Thoracic aorta (tissue), 2 donors: ENCODE measurements around the gene DCDC2. TPM values are rescaled to one million over a fixed set of nuclear protein-coding genes. Genes with fewer than 3 reads are reported as not detected.

ENCODE experiments used
- ATAC-seq: fragments of 150-250 bp; one replicate; pipeline ENCODE4 v1.8.0; 2017; ENCODE audit warnings: low read depth; ENCODE audit not compliant: insufficient number of reproducible peaks, low FRiP score
- DNase-seq: peaks from one replicate; pipeline ENCODE4 v3.0.0-alpha.2; 2020; ENCODE audit warnings: low spot score
- H3K27ac ChIP-seq, 2 donors: fragments of 200-600 bp; sonication (generic); 1 replicate in 1 of 2; 2 replicates in 1 of 2; pipeline ENCODE4 v1.5.1; 2016; ENCODE audit warnings: mild to moderate bottlenecking in 2 of 2, moderate library complexity in 2 of 2
- H3K27me3 ChIP-seq: fragments of 200-600 bp; sonication (generic); replicated peaks from 2 replicates; pipeline ENCODE4 v1.6.0; 2016; ENCODE audit warnings: mild to moderate bottlenecking; ENCODE audit not compliant: insufficient read depth
- H3K36me3 ChIP-seq: fragments of 200-600 bp; sonication (generic); one replicate; pipeline ENCODE4 v1.5.1; 2016
- H3K4me1 ChIP-seq, 2 donors: fragments of 200-600 bp; sonication (generic); 1 replicate in 1 of 2; 2 replicates in 1 of 2; pipeline versions ENCODE4 v1.5.1 to v1.6.0; 2016; ENCODE audit warnings: low read depth in 2 of 2, mild to moderate bottlenecking in 1 of 2; ENCODE audit not compliant: control insufficient read depth in 1 of 2
- H3K4me3 ChIP-seq: fragments of 200-600 bp; sonication (generic); 2 replicates; pipeline ENCODE4 v1.5.1; 2016; ENCODE audit warnings: mild to moderate bottlenecking
- H3K9me3 ChIP-seq: fragments of 200-600 bp; sonication (generic); 2 replicates; pipeline ENCODE4 v1.5.1; 2016
- CTCF ChIP-seq: fragments of 200-600 bp; sonication (generic); IDR thresholded peaks from one replicate; pipeline ENCODE4 v1.5.1; 2019; ENCODE audit warnings: antibody characterized with exemption
- total RNA-seq, 2 donors: library from RNA; depleted of rRNA; stranded (reverse); fragments of >200 nt; gene quantifications; one replicate each; pipeline versions ENCODE4 v1.1.0 to v1.2.3, GENCODE V29; 2016

DCDC2 gene
- total RNA-seq, 2 donors from 2014 or later = not detected

GRCh38 chr6:24397631-24398030 lies 39.8 kb upstream of the DCDC2 start:
- DNase-seq (no peak), ATAC-seq (no peak)
- no peak for TF ChIP-seq CTCF

DNA sequence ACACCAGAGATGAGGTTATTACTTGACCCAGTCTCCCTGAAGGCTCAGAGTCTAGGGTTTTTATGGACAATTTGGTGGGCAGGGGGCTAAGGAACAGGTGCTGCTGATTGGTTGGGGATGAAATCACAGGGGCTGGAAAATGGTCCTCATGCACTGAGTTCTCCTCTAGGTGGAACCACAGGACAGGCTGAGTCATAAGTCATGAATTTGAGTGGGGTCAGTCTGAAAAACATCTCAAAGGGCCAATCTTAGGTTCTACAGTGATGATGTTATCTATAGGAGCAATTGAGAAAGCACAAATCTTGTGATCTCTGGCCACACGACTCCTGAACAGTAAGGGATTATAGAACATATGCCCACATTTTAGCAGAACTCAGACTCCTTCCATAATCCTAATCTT lies 39.0 kb upstream of the DCDC2 start:
- no peak for TF ChIP-seq CTCF
- Histone ChIP-seq H3K36me3 (no peaks in the 10 kb centered on the region), H3K27ac (no peak overlapping the region), H3K4me3 (no peak overlapping the region), H3K4me1 (no peaks in the 10 kb centered on the region), H3K27me3 (no peaks in the 10 kb centered on the region), H3K9me3 (peaks cover 3% of the 10 kb centered on the region)
- DNase-seq = no peak
- no peak for ATAC-seq

More at GRCh38 chr6:24397631-24398030, 39.8 kb upstream of the DCDC2 start:
- H3K9me3 ChIP-seq = peaks cover 3% of the 10 kb centered on the region
- H3K4me3 ChIP-seq = no peak overlapping the region
- no peaks in the 10 kb centered on the region for H3K36me3 ChIP-seq
- H3K27me3 ChIP-seq = no peaks in the 10 kb centered on the region
- H3K4me1 ChIP-seq = peaks cover 0 to 4% of the 10 kb centered on the region in 2 donors
- H3K27ac ChIP-seq = no peak overlapping the region

GRCh38 chr6:24394780-24395437 lies 37.0 kb upstream of the DCDC2 start:
- Histone ChIP-seq H3K9me3 (peaks cover 3% of the 10 kb centered on the region), H3K27me3 (no peaks in the 10 kb centered on the region), H3K4me1 (no peaks in the 10 kb centered on the region), H3K4me3 (no peak overlapping the region), H3K27ac (no peak overlapping the region), H3K36me3 (no peaks in the 10 kb centered on the region)
- no peak for TF ChIP-seq CTCF
- no peak for ATAC-seq
- DNase-seq = no peak

DNA sequence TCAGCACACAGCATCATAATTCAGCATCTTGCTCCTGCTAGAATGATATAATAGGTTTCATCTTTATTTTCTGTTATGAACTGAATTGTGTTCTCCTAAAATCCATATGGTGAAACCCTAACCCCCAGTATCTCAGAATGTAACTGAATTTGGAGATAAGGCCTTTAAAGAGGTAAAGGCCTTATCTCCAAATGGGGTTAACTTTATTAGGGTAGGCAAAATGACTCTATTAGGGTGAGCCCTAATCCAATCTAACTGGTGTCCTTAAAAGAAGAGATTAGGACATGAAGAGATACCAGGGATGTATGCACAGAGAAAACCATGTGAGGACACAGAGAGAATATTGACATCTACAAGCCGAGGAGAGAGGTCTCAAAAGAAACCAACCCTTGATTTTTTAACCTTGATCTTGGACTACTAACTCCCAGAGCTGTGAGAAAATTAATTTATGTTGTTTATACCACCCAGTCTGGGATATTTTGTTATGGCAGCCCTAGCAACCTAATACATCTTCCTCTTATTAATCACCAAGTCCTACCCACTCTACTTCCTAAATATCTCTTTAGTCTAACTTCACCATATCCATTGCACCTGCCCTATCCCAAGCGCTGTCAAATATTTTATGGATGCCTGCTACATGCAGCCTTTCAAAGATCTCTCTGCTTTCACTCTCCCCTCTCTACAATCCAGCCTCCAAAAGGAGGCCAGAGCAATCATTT lies 36.4 kb upstream of the DCDC2 start:
- ATAC-seq (no peak), DNase-seq (no peak)
- Histone ChIP-seq H3K4me1 (no peaks in the 10 kb centered on the region), H3K4me3 (no peak overlapping the region), H3K27me3 (no peaks in the 10 kb centered on the region), H3K36me3 (no peaks in the 10 kb centered on the region), H3K27ac (no peak overlapping the region), H3K9me3 (peaks cover 3% of the 10 kb centered on the region)
- no peak for TF ChIP-seq CTCF

DNA sequence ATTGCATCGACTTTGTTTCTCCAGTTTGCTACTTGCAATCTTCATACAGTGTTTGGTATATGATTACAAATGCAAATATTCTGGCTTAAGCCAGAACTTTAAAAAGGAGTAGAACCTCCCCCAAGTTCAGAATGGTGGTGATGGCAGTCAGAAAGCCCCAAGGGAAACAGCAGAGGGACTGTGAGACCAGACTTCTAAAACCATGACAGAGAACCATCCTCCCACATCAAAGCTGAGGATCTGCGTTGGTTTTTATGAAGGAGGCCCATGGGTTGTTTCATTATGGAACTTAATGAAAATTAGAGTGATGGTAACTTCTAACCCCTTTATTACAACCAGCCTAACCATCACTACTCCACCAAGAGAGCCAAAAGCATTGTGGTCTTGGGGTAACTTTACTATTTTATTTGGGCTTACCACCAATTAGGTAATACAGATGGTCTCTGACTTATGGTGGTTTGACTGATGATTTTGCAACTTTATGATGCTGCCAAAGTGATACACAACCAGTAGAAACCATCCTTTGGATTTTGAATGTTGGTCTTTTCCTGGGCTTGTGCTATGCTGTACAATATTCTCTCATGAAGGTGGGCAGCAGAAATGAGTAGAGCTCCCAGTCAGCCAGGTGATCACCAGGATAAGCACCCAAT lies 34.0 kb upstream of the DCDC2 start:
- H3K9me3 ChIP-seq = peaks cover 3% of the 10 kb centered on the region
- DNase-seq (no peak), ATAC-seq (no peak)
- H3K27me3 ChIP-seq = no peaks in the 10 kb centered on the region
- H3K36me3 ChIP-seq = no peaks in the 10 kb centered on the region
- H3K4me3 ChIP-seq = no peak overlapping the region
- TF ChIP-seq CTCF = no peak
- H3K4me1 ChIP-seq = no peaks in the 10 kb centered on the region
- no peak overlapping the region for H3K27ac ChIP-seq
